ENCODE measurements around the gene MEPCE.
A peak's percentile ranks its signal among the peaks of the same experiment; 100 is the strongest.
"Not testable (repeated sequence)": the region's sequence is repeated elsewhere in the genome, so short reads cannot be mapped to it uniquely, and the experiment has no call there.

Gene MEPCE, protein sequence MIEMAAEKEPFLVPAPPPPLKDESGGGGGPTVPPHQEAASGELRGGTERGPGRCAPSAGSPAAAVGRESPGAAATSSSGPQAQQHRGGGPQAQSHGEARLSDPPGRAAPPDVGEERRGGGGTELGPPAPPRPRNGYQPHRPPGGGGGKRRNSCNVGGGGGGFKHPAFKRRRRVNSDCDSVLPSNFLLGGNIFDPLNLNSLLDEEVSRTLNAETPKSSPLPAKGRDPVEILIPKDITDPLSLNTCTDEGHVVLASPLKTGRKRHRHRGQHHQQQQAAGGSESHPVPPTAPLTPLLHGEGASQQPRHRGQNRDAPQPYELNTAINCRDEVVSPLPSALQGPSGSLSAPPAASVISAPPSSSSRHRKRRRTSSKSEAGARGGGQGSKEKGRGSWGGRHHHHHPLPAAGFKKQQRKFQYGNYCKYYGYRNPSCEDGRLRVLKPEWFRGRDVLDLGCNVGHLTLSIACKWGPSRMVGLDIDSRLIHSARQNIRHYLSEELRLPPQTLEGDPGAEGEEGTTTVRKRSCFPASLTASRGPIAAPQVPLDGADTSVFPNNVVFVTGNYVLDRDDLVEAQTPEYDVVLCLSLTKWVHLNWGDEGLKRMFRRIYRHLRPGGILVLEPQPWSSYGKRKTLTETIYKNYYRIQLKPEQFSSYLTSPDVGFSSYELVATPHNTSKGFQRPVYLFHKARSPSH

DNA sequence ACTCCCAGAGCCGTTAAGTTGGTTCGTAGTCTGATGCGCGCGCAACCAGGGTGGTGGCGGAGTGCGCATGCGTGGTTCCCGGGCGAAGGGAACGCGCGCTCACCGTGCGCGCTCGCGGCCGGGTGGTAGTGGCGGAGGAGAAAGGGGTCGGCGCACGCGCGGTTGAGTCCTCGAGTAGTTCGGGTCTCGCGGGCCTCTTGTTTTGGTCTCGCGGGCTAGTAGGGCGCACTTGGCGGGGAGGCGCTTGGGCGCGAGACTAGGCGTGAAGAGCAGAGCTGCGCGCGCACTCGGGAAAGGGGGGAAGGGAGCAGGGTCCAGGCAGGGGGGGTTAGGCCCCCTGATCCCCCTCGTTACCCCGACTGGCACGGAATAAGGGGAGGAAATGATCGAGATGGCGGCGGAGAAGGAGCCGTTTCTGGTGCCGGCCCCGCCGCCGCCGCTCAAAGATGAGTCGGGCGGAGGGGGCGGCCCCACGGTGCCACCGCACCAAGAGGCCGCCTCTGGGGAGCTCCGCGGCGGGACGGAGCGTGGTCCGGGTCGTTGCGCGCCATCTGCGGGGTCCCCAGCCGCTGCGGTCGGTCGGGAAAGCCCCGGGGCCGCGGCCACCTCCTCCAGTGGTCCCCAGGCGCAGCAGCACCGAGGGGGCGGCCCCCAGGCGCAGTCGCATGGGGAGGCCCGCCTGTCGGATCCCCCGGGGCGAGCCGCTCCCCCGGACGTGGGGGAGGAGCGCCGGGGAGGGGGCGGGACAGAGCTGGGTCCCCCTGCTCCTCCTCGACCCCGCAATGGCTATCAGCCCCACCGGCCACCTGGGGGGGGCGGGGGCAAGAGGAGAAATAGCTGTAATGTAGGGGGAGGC is at the start of gene MEPCE:
Gene MEPCE, plus strand, starts transcription at position 195 of the 856 bp plus-strand sequence. Its CDS starts 188 bp downstream, at position 383.
- peak; percentile 97 for DNase-seq

DNA sequence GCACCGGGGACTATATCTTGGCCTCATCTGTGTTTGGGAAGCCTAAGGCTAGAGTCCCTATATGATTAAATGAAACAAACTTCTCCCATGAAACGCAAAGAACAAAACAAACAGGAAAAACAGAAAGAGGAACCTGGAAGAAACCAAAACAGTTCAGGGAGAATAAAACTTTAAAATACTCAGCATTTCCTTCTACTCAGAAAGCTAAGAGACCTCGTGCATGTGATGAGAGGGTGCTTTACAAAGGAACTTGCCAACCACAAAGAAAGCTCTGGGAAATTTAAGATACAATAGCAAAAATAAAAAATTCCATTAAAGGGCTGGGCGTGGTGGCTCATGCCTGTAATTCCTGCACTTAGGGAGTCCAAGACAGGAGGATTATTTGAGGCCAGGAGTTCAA is 49.4 kb upstream of the MEPCE start:
- no peak for DNase-seq

DNA sequence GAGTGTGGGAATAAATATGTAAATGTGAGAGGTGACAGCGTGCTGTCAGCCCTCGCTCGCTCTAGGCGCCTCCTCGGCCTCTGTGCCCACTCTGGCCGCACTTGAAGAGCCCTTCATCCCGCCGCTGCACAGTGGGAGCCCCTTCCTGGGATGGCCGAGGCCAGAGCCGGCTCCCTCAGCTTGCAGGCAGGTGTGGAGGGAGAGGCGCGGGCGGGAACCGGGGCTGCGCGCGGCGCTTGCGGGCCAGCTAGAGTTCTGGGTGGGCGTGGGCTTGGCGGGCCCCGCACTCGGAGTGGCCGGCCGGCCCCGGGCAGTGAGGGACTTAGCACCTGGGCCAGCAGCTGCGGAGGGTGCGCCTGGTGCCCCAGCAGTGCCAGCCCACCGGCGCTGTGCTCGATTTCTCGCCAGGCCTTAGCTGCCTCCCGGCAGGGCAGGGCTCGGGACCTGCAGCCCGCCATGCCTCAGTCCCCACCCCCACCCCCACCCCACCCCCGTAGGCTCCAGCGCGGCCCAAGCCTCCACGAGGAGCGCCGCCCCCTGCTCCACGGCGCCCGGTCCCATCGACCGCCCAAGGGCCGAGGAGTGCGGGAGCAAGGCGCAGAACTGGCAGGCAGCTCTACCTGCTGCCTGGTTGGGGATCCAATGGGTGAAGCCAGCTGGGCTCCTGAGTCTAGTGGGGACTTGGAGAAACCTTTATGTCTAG is 47.9 kb upstream of the MEPCE start:
- DNase-seq = not testable (repeated sequence)

DNA sequence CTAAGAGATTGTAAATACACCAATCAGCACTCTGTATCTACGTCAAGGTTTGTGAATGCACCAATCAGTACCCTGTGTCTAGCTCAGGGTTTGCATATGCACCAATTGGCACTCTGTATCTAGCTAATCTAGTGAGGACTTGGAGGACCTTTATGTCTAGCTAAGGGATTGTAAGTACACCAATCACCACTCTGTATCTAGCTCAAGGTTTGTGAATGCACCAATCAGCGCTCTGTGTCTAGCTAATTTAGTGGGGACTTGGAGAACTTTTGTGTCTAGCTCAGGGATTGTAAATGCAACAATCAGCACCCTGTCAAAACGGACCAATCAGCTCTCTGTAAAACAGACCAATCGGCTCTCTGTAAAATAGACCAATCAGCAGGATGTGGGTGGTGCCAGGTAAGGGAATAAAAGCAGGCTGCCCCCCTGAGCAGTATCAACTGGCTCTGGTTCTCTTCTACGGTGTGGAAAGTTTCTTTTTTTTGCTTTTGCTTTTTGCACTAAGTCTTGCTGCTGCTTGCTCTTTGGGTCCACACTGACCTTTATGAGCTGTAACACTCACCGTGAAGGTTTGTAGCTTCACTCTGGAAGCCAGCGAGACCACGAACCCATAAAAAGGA is 47.3 kb upstream of the MEPCE start:
- DNase-seq = not testable (repeated sequence)

DNA sequence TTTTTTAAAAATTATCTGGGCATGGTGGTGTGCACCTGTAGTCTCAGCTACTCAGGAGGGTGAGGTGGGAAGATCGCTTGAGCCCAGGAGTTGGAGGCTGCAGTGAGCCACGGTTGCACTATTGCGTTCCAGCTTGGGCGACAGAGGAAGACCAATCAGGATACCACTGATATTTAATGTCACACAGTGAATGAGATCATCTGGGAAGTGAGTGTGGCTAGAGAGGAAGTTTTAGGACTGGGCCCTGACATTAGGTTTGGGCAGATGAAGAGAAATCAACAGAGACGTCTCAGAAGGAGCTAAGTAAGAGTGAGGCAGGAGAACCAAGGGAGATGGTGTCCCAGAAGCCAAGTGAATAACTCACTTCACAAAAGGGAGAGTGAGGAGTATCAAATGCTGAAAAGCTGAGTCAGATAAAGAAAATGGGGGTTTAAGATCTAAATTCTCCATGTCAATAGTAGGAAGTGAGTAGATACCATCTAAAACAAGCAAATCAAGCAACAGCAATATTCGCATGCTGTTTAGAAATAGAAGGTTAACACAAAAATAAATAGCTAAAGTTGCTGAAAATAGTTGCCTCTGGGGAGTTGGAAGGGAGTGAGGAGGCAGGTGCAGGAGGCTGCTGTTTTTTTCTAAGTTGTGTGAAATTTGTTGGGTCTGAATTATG is 44.9 kb upstream of the MEPCE start:
- DNase-seq = no peak

DNA sequence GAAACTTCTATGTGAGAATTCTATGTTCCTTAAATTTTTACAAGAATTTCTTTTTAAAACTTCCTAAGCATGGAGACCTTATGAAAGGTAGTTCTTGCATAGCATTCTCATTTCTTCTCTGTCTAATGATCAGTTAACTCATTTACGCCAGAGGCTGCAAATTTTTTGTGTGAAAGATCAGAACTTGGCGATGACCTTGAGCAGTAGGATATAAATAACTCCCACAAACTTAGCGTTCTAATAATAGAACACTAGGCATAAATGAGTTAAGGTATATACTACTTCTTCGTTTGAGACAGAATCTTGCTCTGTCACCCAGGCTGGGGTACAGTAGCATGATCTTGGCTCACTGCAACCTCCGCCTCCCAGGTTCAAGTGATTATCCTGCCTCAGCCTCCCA is 42.7 kb upstream of the MEPCE start:
- DNase-seq = no peak

DNA sequence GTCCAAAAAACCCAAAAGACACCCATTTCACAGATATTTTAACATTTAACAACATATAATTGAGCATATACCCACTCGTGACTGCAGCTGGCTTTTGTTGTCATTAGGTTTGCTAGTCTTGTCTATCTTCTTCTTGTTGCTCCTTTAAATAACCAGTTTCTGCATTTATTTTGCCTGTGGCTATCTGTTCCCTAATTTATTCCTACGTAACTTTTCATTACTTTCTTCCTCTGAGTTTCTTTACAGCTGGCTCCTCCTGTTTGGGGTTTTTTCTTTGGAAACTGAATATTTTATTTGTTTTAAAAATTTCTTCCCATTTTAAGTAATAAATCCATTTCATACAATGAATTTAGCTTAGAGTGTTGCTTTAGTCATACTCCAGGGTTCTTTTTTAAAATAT is 41.9 kb upstream of the MEPCE start:
- no peak for DNase-seq

DNA sequence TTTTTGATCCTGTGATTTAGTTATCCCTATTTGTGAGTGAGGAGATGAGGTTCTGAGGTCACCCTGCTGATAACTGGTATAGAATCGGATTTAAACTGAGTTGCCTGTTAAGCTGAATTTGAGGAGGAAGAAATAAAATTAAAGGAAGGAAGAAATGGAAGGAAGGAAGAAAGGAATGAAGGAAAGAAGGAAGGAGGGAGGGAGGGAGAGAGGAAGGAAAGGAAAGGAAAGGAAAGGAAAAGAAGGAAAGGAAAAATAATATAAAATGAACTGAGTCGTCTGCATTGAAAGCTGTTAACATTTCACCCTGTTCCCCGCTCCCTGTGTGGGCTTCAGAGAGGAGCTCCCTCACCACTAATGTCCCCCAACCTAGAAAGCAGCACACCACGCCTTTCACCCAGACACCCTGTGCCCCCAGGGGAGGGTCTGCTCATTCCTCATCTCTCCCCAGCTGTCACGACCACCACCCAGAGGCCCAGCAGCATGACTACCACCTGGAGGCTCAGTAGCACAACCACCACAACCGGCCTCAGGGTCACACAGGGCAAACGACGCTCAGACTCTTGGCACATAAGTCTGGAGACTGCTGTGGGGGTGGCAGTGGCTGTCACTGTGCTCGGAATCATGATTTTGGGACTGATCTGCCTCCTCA is 40.1 kb upstream of the MEPCE start:
- DNase-seq = no peak

DNA sequence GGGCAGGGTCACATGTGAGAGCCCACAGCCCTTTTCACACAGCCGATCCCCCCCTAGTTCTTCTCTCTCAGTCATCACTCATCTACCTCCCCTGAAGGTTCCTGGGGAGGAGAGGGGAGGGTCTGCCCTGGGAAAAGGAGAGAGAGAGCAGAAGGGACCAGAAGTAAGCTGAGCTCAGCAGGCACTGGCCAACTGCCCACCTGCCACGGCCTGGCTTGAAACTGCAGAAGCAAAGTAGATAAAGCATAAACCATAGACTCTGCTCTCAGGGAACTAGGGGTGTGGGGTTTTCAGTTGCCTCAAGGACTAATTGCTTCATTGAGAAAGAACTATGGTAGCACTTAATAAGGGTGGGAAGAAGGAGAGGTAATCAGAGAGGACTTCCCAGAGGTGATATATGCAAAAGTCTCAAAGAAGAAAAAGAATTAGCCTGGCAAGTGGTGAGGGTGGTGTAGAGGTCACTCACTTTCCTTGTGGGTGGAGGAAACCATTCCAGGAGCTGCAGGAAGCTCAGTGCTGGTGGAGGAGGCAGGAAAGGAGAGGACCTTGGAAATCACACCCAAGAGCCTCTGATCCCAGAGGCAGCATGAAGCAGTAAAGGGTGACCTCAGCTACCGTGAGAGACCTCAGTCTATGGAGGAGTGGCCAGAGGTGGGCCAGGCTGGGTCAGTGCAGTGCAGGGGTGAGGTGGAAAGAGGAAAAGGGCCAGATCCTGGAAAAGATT is 39.2 kb upstream of the MEPCE start:
- no peak for DNase-seq

DNA sequence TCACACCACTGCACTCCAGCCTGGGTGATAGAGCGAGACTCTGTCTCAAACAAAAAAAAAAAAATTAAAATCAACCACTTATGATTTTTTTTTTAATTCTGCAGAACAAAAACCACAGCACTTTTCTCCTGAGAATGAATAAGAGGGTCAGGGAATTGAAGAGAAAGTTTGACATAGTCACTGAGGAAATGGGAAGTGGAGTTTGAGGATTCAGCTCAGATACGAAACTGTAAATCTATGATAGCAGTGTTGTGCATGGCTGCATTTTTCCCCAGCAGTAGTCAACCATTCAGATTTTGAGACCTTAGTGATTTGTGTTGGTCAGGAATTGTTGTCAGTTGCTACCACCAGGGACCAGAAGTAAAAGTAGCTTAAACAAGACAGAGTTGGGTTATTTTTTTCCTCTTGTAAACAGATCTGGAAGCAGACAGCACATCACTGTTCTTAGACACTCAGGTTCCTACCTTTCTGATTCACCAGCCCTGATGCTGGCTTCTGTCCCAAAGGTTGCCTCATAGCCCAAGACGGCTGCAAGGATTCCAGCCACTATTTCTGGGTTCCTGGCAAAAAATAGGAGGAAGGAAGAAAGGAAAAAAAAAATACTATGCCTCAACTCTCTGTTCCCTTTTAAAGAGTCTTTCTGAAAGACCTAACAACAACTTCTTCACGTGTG is 36.3 kb upstream of the MEPCE start:
- DNase-seq = no peak

DNA sequence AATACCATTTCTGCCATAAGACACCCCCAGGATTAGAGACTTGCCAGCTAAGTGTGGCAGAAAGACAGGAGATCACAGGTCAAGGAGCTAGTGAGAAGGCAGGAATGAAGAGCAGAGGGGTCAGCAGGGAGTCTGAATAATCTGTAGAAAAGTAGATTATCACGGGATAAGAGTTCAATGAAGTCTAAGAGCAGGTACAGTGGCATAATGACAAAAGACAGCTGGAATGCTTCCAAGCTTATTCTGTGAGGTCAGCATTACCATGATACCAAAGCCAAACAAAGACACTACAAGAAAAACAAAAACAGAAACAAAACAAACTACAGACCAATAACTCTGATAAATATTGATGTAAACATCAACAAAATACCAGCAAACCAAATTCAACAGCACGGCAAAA is 35.6 kb upstream of the MEPCE start:
- DNase-seq = no peak

GRCh38 chr7:100396421-100396982 is 33.1 kb upstream of the MEPCE start:
- DNase-seq = no peak

GRCh38 chr7:100397315-100398081 is 32.1 kb upstream of the MEPCE start:
- DNase-seq = no peak

DNA sequence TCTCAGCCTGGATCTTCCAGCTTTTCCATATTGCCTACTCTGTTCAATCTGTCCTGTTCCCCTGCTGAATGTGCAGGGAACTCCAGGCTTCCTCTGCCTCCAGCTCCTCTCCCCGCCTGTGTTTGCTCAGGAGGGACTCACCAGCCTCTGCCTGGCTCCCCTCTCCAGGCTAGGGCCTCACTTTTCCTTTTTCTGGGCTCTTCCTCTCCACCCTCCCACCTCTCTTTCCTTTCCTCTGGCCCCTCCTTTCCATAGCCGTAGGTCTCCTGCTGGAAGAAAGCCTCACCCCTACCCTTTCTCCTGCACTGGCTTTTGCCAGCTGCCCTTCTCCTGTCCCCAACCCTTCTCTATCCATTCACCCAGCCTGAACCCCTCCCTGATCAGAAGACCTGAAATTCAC is 31.4 kb upstream of the MEPCE start:
- DNase-seq = no peak

DNA sequence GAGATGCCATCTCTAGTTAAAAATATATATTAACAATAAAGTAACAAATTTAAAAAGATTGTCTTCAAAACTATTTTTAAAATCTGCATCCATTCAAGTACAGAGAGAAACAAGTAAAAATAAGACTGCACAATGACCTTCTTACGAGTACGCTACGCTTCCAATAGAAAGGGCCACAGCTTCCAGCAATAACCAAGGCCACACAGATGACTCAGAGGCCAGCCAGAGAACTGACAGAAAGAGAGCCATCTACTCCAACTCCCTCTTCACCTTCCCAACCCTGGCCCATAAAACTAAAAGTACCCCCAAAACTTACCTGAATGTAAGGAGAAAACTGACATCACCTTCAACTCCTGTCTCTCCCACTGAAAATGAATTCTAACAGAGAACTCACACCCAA is 29.6 kb upstream of the MEPCE start:
- no peak for DNase-seq

GRCh38 chr7:100400656-100401055 is 29.0 kb upstream of the MEPCE start:
- no peak for DNase-seq

DNA sequence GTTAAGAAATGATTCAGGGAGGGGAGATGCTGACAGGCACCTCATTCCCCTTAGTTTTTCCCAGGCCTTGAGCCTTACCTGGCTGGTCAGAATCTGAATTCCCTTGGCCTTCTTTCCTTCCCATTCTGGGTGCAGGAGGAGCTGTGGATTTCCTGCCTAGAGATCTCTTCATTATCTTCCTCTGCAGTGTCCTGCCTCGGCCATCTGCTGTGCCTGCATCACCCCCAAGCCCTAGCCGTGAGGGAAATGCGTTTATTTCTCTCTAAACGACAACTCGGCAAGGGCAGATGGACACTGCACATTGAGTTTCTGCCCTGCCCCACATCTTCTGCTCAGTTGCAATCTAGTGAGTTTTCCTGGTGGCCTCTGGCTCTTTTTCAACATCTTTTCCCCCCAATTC is 27.8 kb upstream of the MEPCE start:
- DNase-seq = no peak

DNA sequence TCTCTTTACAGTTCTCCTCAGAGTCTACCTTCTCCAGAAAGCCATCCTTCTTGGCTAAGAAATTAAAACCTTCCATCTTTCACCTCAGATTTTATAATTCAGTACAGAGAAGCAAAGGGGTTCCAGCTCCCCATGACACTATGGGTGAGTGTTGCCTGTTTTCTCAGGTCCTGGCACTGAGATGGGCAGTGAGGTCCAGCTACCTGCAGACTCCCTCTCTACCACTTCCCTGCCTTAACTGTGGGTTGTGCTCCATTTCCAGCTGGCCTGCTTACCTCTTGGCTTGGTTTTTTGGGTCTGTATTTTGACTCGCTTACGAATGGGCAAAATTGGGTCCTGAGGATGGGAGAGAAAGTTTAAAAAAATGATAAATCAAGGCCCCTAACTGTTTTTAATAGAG is 27.4 kb upstream of the MEPCE start:
- DNase-seq = no peak

GRCh38 chr7:100406767-100407166 is 22.9 kb upstream of the MEPCE start:
- DNase-seq = no peak

Measured in stimulated activated CD4-positive, alpha-beta T cell treated with anti-CD3 and anti-CD28 coated beads, Interleukin-4, amount 100 ng/mL, for 1 hour (primary cell).